ENCODE results near the gene SMYD3.
"Not testable (repeated sequence)": the region's sequence is repeated elsewhere in the genome, so short reads cannot be mapped to it uniquely, and the experiment has no call there.

Gene SMYD3

GRCh38 chr1:245856944-245857531, 650.0 kb downstream of the SMYD3 start:
- no peak for DNase-seq

- DNase-seq: no peak
These were observed 651.0 kb downstream of the SMYD3 start for GRCh38 chr1:245855846-245856730.

DNA sequence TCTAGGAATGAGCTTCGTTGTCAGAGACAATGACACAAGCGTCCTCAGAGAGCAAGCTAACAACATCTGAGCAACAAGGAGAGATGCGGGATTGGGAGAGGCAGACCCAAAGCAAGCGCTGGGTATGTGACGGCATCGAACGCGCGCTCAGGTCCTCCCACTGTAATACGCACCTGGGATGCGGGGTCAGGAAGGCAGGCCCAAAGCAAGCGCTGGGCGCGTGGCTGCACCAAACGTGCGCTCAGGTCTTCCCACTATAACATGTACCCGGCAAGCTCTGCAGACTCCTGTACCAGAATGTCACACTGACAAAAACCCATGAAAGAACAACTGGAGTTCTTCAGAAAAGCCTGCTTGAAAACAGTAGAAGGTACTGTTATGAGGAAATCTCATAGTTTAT, 653.8 kb downstream of the SMYD3 start:
- no peak for DNase-seq

GRCh38 chr1:245843101-245843500, 664.0 kb downstream of the SMYD3 start:
- DNase-seq: no peak

- DNase-seq: no peak
These were observed 665.0 kb downstream of the SMYD3 start for GRCh38 chr1:245842106-245842505.

GRCh38 chr1:245840971-245841370, 666.1 kb downstream of the SMYD3 start:
- no peak for DNase-seq

- DNase-seq: no peak
These were observed 669.4 kb downstream of the SMYD3 start for GRCh38 chr1:245837718-245838117.

DNA sequence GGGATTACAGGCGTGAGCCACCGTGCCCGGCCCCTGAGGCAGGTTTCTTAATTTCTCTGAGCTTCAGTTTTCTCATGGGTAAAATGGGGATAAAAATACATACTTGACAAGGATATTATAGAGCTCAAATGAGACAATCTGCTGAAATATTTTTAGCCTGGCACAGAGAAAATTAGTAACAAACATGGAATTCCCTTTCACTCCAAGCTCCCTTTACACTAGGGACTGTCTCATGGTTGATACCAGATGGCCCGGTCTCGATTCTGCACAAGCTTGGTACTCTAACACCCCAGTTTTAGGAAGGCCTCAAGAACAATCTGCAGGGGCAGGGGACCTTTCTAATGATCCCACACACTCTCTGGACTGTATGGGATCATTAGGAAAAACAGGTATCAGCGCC, 671.7 kb downstream of the SMYD3 start:
- no peak for DNase-seq

- no peak for DNase-seq
These were observed 673.1 kb downstream of the SMYD3 start for GRCh38 chr1:245834002-245834401.

DNA sequence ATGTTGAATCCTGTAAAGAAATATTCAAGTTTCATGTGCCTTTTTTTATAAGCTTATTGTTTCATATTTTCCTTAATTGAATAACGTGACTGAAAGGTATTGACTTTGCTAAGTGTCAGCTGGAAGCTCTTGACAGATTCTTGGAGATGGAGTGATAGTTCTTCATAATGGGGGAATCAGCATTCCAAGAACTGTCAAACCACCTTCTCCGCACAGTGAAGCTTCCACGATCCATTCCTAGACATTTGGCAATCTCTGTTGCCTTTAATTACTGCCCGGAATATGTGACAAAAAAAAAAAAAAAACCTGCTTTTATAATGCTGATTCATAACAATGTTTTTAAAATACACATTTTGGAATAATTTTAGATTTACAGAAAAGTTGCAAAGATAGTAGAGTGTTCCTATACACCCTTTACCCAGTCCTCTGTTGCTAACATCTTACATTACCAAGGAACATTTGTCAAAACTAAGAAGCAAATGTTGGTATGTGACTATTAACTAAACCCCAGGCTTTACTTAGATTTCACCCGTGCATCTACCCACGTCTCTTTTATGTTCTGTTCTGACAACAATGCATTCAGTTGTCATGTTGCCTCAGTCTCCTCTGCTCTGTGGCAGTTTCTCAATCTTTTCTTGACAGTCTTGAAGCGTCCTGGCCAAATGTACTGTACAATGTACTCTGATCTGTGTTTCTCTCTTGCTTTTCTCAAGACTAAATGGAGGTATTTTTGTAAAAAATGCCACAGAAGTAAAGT, 674.1 kb downstream of the SMYD3 start:
- no peak for DNase-seq

DNA sequence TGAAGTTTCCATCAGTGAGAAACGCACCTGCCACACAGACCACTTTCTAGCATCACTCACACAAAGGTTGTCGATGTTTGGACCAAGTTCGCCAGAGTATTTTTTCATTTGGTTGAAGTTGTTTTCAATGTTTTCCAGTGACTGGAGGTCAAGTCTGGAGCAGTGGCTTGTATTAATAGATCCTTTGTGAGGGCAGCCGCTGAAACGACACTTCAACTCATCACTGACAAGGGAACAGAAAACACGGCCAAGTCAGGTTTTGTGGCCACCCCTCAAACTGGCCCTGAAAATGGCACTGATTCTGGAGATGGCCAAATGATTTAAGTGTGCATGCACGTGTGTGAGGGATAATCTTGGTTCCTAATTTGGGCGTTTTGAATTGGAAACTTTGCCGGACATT, 675.6 kb downstream of the SMYD3 start:
- DNase-seq: no peak

DNA sequence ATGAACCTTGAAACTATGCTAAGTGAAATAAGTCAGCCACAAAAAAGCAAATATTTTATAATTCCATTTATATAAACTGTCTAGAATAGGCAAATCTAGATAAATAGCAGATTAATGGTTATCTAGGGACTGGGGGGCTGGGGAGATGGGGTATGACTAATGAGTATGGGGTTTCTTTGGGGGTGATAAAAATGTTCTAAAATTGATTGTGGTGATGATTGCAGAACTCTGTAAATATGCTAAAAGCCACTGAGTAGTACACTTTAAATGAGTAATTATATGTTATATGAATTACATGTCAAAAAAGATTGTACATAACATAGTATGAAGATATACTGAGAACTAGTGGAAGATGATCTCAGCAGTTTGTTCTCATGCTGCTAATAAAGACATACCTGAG, 677.3 kb downstream of the SMYD3 start:
- no peak for DNase-seq

- no peak for DNase-seq
These were observed 677.9 kb downstream of the SMYD3 start for GRCh38 chr1:245829194-245829593.

GRCh38 chr1:245827301-245827700, 679.8 kb downstream of the SMYD3 start:
- DNase-seq: no peak

DNA sequence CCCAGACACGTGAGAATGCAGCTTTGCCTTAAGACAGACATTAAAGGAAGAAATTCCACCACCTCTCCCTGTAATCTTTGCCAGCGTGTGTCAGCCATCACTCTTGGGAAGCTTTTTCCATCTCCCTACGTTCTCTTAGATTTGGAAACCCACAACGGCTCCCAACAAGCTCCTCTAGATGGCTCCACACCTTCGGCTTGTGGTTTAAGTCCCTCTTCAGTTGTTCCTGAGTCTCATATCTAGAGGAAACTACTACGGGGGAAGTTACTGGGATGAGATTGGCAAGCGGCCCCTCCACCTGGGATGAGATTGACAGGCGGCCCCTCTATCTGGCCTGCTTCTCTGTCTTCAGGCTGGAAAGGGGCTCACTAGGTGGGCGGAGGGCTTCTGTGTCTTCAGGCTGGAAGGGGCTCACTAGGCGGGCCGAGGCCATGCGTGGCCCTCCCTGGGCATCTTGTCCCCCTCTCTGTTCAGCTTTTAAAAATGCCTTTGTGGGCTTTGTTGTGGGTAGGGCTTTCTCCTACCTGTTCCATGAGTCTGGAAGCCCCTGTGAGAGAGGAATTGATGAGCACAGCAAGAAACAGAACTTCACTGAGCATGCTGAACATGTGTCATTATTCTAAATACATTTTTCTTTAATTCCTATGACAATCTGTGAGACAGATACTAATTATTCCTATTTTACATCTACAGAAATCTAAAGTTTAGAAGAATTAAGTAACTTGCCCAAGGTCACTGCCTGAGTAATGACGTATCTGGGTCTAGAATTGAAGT, 681.8 kb downstream of the SMYD3 start:
- no peak for DNase-seq

GRCh38 chr1:245823408-245824147, 683.5 kb downstream of the SMYD3 start:
- DNase-seq: no peak

- no peak for DNase-seq
These were observed 684.1 kb downstream of the SMYD3 start for GRCh38 chr1:245822996-245823395.

- not testable (repeated sequence) for DNase-seq
These were observed 688.7 kb downstream of the SMYD3 start for GRCh38 chr1:245818363-245818762.

GRCh38 chr1:245816496-245816895, 690.6 kb downstream of the SMYD3 start:
- DNase-seq: not testable (repeated sequence)

- no peak for DNase-seq
These were observed 692.4 kb downstream of the SMYD3 start for GRCh38 chr1:245814651-245815050.

- no peak for DNase-seq
These were observed 694.8 kb downstream of the SMYD3 start for GRCh38 chr1:245812278-245812677.

DNA sequence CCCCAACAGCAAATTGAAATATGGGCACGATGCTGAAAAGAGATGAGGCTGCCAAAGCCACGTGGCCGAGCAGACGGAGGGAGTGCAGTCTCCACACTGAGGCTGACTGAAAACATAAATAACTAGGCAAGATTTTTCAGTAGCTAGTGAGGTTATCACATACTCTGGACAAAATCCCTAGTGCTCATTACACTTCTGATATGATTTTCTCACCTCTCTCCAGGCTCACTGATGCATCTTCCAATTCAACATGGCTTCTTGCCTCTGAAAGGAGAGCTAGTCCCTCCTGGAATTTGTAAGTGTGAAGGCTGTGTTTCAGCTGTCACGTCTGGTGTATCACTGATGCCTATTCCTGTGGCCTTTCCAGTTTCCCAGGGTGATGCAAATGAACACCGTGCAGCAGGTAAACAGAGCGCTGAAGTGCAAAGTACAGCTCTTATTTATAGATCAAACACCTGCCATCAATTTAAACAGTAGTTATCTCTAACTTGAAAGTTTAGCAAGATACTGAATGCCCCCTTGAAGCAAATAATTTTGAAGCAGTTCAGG, 696.2 kb downstream of the SMYD3 start:
- no peak for DNase-seq

All from activated gamma-delta T cell treated with Interleukin-2 at 50 U/mL for 16 hours (primary cell).